D341Med (cell line): ENCODE measurements around the gene RELN.

Source experiments
- DNase-seq: peaks from one replicate; pipeline ENCODE4 v3.0.0; 2012; ENCODE audit warnings: low spot score

RELN gene

DNA sequence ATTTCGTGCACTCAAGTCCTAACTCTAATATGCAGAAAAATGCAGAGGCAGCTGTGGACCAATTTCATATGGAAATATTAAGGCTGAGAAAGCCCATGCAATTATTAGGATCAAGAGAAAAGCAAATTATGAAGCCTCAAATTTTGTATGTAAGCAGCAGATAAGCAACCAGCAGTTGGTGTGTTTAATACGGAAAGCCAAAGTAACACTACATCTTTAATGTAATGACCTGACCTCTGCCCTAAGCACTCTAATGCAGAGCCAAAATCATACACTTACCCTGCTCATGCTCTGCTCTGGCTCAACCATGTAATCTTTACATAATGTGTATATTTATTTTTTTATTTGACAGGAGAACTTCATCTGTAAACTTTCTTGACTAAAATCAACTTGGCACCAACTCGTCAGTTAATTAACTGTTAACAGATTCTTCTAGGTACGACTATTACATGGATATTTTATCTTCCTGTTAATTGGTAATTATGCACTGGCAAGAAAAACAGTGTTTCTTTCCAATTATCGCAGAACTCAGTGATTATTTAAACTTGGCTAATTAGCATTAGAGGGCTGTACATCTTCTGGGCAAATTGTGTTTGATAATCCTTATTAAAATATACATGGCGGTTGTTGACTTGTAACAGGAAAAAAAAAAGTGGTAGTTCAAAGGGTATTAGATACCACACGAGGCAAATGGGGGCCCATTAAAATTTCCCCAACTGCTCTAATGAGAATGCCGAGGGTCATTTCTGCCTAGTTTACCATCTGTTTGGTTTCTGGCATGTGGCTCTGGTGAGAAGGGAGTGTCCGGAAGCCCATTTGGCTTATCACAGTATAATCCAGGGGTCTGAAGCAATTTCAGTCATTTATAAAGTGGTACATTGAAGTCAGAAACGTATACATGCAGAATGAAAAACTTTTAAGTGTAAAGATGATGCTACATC, 94.5 kb downstream of the RELN start:
- no peak for DNase-seq

DNA sequence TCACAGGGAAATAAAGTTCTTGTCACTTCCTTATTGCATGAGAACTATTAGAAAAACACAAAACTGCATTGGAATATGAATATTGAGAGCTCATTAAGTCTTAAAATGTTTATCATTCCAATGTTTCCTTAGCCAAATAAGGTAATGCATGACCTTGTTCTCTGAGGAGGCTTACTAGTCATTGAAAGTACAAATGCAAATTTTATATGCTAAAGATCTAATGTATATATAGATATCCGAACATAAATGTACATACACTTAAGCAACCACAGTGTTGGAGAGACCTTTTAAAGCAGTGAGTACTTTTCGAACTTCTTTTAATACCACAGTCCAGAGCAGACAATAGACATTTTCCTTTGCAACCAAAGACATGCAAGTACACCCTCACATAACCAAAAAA, 96.1 kb downstream of the RELN start:
- no peak for DNase-seq

- DNase-seq, result no peak
These were observed 100.0 kb downstream of the RELN start for GRCh38 chr7:103889451-103889850.

- no peak for DNase-seq
These were observed 100.8 kb downstream of the RELN start for GRCh38 chr7:103888603-103889153.

- DNase-seq, result no peak
These were observed 101.4 kb downstream of the RELN start for GRCh38 chr7:103887853-103888602.

DNA sequence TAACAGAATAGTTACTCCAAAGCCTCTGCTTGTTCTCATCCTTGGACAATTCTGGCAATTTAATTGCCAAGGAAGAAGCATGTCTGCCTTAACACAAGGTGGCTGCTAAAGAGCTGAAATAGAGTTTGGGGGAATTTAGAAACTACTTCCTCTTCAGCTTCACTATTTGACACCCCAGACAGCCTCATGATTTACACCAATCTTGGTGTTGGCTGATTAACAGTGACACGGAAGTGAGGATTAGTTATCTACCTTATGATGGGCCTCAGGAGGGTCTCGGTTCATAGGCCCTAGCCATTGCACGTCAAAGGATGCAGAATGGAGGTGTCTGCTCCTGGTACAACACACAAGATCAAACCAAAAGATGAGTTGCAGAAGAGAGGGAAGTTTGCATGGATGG, 102.4 kb downstream of the RELN start:
- no peak for DNase-seq

- DNase-seq, result no peak
These were observed 109.4 kb downstream of the RELN start for GRCh38 chr7:103879928-103880600.

DNA sequence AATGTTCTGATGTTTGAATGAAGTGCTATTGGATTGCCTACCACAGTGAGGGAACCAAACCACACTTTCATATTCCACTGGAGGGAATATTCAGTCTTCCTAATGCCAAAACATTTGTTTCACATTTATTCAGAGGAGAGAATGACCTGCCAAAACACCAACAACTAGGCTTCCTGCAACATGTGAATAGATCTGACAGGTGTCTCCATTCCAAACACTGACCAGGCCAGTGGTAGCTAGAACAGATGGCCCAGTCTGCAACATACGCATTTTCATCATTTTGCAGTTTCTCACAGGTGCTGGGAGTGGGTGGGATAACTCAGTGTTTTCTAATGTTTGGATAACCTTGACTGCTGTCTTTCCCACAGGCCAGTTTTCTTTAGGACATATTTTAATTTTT, 110.0 kb downstream of the RELN start:
- DNase-seq, result no peak

DNA sequence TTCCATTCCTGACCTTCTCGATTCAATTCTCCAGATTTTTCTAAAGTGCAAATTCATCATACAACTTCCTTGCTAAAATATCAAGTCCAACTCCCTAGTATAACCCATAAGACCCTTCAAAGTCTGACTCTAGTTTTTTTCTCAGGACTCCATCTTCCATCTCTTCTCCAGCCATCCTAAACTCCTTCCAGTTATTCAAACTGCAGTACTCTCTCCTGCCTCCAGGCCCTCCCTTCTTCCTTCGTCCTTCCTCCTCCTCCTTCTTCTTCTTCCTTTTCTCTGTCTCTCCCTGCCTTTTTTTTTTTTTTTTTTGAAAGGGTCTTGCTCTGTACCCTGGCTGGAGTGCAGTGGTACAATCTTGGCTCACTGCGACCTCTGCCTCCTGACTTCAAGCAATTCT, 111.9 kb downstream of the RELN start:
- DNase-seq, result no peak

DNA sequence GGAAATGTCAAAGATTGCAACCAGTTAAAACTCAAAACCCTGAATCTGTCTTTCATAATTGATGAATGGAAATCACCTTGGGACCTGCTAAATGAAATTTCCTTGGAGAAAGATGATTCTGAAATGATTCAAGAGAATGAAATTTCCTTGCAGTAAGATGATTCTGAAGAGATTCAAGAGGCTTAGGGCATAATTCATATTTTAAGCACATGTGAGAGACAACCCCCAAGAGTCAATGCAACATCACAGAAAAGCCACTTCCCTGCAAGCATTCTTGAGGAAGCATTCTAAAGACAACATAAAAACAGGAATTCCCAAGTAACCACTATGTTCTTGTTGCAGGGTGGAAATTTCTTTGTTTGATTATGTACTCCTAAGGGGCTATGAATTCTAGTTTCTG, 113.7 kb downstream of the RELN start:
- DNase-seq, result no peak

- DNase-seq, result no peak
These were observed 118.0 kb downstream of the RELN start for GRCh38 chr7:103871473-103871872.

DNA sequence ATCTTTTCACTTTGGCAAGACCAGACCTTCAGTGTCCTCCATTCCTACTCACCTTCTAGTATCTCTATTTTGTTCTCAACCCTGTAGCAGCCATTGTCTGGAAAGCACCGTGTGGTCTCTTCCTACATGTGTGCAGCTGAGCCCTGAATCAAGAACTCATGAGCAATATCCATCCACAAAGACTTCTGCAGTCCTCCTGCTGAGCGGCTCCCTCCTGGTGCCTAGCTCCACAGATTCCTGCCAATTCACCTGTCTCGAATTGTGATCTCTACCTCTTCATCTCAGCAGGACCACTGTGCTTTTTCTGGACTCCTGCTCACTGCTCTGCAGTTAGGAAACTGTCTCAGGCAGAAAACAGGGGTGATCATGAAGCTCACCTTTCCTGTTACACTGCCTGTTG, 118.8 kb downstream of the RELN start:
- DNase-seq, result no peak

GRCh38 chr7:103867874-103868273, 121.6 kb downstream of the RELN start:
- no peak for DNase-seq

DNA sequence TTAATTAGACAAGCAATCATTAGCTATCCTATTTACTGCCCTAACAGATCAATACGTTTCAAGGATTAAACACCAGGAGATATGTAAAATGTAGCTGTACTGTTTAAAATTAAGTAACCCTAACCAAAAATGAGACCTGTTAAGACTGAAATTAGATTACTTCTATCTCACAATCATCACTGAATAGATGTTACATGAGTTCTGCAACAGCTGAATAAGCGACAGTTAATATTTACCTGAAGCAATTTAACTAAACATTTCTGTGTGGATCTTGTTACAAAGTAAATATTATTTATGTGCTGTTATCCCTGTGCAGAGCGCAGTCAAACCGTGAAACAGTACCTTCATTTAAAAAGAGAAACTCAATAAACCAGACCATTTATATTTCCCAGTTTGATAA, 122.5 kb downstream of the RELN start:
- no peak for DNase-seq

- DNase-seq, result no peak
These were observed 124.0 kb downstream of the RELN start for GRCh38 chr7:103865442-103865841.

DNA sequence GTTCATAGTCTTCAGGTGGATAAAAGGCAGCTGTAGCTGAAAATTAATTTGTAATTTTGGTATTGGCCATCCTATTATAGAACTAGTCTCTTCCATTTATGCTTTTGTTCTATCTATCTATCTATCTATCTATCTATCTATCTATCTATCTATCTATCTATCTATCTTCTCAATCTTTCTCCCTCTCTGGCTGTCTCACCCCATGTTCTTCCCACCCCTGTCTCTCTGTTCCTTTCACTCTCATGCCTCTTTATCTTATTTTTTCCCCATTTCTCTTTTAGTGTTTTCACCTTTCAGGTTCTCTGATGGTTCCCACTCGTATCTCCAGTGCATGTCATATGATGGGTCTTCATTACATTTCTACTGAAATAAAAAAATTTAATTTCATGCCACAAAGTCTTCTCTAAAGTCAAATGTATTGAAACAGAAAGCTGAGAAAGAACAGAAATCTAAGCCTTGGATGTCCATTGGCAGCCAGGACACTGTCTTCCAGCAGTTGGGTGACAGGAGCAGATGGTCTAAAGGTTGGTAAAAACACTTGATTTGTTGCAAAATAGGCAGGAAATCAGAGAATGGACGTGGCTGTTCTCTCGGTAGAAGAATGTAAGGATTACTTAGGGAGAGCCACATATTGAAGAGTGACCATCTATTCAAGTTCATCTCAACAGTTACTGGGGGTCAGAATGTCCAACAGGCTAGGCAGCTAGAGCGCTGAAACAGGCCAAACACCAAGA, 127.0 kb downstream of the RELN start:
- no peak for DNase-seq

DNA sequence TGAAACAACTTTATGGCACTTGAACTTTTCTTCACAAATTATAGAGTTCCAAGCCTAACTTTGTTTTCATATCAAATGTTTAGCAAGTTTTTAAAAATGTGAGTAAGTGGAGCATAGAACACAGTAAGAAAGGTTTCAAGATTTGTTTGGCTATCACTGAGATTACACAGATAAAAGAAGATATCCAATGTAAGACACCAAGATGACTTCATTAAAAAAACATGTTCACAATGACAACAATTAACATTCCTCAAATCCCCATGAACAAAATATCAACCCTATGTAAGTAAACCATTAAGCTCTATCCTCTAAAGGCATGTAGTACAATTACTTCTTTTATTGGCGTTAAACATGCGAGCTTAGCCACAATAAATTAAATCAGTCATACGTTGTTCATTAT, 129.7 kb downstream of the RELN start:
- no peak for DNase-seq

- peak; percentile 77 for DNase-seq
These were observed 132.0 kb downstream of the RELN start for GRCh38 chr7:103857435-103857834.

DNA sequence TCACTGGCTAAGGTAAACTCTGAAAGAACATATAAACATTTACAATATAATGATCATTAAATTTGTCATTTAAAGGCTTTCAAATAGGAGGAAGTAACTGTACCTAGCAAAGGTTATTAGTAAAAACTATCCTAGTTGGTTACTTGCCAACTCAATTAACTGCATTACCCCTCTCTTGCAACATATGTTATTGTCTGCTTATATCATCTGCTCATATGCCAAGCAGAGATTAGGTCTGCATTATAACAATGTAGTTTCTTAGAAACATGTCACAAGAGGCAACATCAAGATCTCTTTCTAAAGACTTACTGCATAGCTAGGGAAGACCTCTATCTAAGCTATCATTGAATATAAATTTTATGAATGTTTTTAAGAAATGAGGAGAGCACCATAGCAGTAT, 132.5 kb downstream of the RELN start:
- DNase-seq, result no peak

DNA sequence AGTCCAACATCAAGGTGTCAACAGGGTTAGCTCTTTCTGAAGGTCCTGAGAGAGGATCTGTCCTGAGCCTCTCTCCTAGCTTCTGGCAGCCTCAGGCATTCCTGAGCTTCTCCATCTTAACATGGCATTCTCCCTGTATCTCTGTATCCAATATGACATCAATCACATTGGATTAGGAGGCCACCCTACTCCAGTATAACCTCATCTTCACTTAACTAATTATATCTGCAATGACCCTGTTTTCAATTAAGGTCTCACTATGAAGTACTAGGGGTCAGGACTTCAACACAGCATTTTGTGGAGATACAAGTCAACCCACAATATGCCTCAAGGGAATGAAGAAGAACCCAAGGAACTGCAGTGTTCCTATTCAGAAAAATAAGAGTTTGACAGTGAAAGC, 133.8 kb downstream of the RELN start:
- DNase-seq, result no peak

- DNase-seq, result no peak
These were observed 134.8 kb downstream of the RELN start for GRCh38 chr7:103854611-103855010.

DNA sequence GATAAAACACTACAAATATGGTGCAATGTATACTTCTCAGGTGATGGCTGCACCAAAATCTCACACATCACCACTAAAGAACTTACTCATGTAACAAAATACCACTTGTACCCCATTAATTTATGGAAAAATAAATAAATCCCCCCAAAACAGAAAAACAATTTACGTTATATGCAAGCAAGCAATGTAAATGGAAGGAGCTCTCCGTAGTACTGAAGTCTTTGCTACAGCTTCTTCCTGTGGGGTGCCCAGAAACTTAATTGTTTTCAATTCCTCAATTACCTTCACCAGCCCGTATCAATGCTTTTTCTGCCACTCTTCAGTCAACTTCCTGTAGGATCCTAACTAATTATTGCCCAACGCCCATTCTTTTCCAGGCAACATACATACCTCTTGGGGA, 138.1 kb downstream of the RELN start:
- no peak for DNase-seq
